Prostate gland (tissue), 2 donors: ENCODE data around the gene IL25.

Experiments used
- POLR2A ChIP-seq: fragments of 450-650 bp; IDR thresholded peaks from one replicate; pipeline ENCODE4 v1.6.1; 2016; ENCODE audit warnings: antibody characterized with exemption, mild to moderate bottlenecking
- TF ChIP-seq, protein P1 (sequence below), 4 experiments: fragments of 200-600 bp in 2 of 4; fragments of 450-650 bp in 2 of 4; sonication (generic) in 2 of 4; IDR thresholded peaks; 1 replicate in 3 of 4; 2 replicates in 1 of 4; pipeline ENCODE4 v1.5.1; 2016 to 2019; ENCODE audit warnings: antibody characterized with exemption in 4 of 4, mild to moderate bottlenecking in 2 of 4, moderate library complexity in 2 of 4

DNA sequence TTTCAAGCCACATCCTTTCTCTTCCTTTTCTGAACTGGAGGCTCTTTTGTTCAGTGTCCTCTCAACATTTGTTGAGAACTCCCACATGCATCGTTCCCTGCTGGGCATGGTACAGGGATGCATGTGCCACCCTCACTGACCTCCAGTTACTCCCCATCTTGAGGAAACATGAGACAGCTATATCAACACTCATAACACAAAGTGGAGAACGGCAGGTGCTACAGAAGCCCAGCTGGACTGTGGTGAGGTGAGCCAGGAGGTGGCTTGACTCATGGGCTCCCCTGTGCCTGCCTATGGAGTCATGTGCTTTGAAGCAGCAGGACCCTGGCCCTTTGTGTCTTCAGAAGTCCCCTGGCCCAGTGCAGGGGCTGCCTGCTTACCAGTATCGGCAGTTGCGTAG is 25.7 kb downstream of the IL25 start:
- TF ChIP-seq, protein P1, sequence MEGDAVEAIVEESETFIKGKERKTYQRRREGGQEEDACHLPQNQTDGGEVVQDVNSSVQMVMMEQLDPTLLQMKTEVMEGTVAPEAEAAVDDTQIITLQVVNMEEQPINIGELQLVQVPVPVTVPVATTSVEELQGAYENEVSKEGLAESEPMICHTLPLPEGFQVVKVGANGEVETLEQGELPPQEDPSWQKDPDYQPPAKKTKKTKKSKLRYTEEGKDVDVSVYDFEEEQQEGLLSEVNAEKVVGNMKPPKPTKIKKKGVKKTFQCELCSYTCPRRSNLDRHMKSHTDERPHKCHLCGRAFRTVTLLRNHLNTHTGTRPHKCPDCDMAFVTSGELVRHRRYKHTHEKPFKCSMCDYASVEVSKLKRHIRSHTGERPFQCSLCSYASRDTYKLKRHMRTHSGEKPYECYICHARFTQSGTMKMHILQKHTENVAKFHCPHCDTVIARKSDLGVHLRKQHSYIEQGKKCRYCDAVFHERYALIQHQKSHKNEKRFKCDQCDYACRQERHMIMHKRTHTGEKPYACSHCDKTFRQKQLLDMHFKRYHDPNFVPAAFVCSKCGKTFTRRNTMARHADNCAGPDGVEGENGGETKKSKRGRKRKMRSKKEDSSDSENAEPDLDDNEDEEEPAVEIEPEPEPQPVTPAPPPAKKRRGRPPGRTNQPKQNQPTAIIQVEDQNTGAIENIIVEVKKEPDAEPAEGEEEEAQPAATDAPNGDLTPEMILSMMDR (IDR thresholded peaks at IDR 0.05) = no peak
- TF ChIP-seq POLR2A = no peak
